Pancreas (tissue), 10 donors: ENCODE measurements around the gene DPP9. TPM values are rescaled to one million over a fixed set of nuclear protein-coding genes. Genes with fewer than 3 reads are reported as not detected.
"Not testable (repeated sequence)": the region's sequence is repeated elsewhere in the genome, so short reads cannot be mapped to it uniquely, and the experiment has no call there.

Source experiments
- ATAC-seq, 4 donors: fragments of 200-7000 bp; cut with Tn5 transposase; one replicate each; pipeline versions ENCODE4 v1.8.0 to v1.9.1; 2020; ENCODE audit warnings: mild to moderate bottlenecking in 4 of 4, moderate library complexity in 4 of 4
- DNase-seq, 6 donors: peaks; one replicate each; pipeline ENCODE4 v3.0.0-alpha.2; 2020
- FAIRE-seq: peaks from 2 replicates; lab custom pipeline; 2012; peaks lifted over from hg19 to GRCh38; lab: Jason Lieb, UNC
- H3K27ac ChIP-seq, 4 donors: fragments of 200-600 bp; sonication (generic); 1 replicate in 3 of 4; 2 replicates in 1 of 4; pipeline versions ENCODE4 v1.5.0 to v1.8.0; 2020
- H3K27me3 ChIP-seq, 4 donors: fragments of 200-600 bp; one replicate each; pipeline ENCODE4 v1.8.0; 2021
- H3K36me3 ChIP-seq, 3 donors: fragments of 200-600 bp; sonication (generic) in 1 of 3; one replicate each; pipeline versions ENCODE4 v1.5.0 to v1.8.0; 2020 to 2021
- H3K4me1 ChIP-seq, 3 donors: fragments of 200-600 bp; one replicate each; pipeline ENCODE4 v1.8.0; 2021
- H3K4me3 ChIP-seq, 4 donors: fragments of 200-600 bp; sonication (generic) in 2 of 4; one replicate each; pipeline versions ENCODE4 v1.5.0 to v1.8.0; 2020 to 2021
- H3K9me3 ChIP-seq, 4 donors: fragments of 200-600 bp; one replicate each; pipeline ENCODE4 v1.8.0; 2021
- WGBS, 2 donors: extraction: QIAGEN DNeasy Blood & Tissue Kit; methylation state at CpG; one replicate each; pipeline ENCODE4 v1.1.7; 2013; 5-methylcytosine and 5-hydroxymethylcytosine counted together
- intact Hi-C, 3 donors: fragments of 100-400 bp; cut with DNase I; formaldehyde crosslinking; loops; one replicate each; pipeline versions ENCODE4 v1.11.1 to v1.14.2; 2022
- polyA plus RNA-seq, 2 donors: library from polyadenylated mRNA; stranded (reverse); fragments of 200-250 nt; gene quantifications; one replicate each; pipeline ENCODE4 v1.2.3, GENCODE V29; 2013
- total RNA-seq, 6 donors: library from RNA; stranded (reverse); fragmentation: NEBNext Ultra II Directional in 4 of 6; extraction: Animal tissue kit (Norgen Biotek cat#: 25700) in 4 of 6; gene quantifications; one replicate each; pipeline versions ENCODE4 v1.2.1 to v1.2.4, GENCODE V29; 2021 to 2023
- TF ChIP-seq, protein P1 (sequence below), 4 donors: fragments of 200-600 bp; sonication (generic) in 3 of 4; IDR thresholded peaks; one replicate each; pipeline versions ENCODE4 v1.5.0 to v1.8.0; 2021; ENCODE audit warnings: antibody characterized with exemption in 4 of 4
- donor health status: healthy with polysubstance abuse.
- donor health status: DM: no; HTN: no; CAD: no; lungs with moderate emphysema.
- donor health status: DM: no; HTN: no; CAD: no.
- donor health status: control.
- donor health status: control.
- donor health status: Bipolar disorder and iron deficiency.
- donor health status: DM: yes; HTN: yes; CAD: no.
- donor health status: DM: no; HTN: no; CAD: no.
- donor health status: DM: no; HTN: no; CAD: no.
- donor health status: DM: yes; HTN: yes; CAD: no.

The DPP9 gene
- total and polyA plus RNA-seq, 8 donors = 19.0 to 47.4 (median 26.1) TPM

DNA sequence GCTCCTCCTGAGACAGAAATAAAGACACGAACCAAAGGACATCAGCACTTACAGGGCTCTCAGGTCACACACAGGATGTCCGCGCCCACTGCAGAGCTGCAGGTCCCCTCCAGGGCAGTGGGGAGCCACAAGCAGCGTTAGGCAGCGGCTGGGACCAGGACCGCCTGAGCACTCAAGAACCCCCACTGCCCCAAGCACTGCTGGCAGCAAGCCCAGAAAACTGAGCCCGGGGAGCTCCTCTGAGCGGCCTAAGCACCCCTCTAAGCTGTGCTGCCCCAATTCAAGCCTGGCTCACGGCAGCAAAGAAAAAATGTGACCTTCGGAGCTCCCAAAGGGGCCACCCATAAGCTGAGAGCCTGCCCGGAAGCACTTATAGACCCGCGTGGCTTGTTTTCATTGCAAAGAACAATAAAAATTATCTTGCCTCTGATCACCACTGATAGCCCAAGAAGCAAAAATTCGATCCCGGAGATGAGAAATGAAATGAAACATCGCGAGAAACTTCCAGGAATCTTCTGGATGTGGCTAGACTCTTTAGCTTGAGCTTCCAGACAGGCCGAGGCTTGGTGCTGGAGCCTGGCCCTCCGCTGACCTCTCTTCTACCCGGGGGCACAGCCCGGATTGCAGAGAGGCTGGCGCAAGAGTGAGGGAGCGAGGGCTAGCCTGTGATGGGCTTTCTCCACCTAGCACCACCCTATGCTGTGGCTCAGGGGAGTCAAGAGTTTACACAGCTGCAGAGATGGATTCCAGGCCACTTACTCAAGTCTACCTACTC, 6.3 kb downstream of the DPP9 start:
- H3K27me3 ChIP-seq = no peaks in the 10 kb centered on the region
- H3K27ac ChIP-seq = no peak overlapping the region
- H3K4me3 ChIP-seq = no peak overlapping the region
- no peaks in the 10 kb centered on the region for H3K9me3 ChIP-seq
- 82 to 83% methylated on average over 21 to 23 of the region's 23 CpGs for WGBS, 2 donors
- H3K36me3 ChIP-seq = peaks cover 0 to 29% (median 27%) of the 10 kb centered on the region in 3 donors
- FAIRE-seq (no peak), ATAC-seq (no peak), DNase-seq (peak in 1 of 6 donors; percentile 6)
- intact Hi-C loops = no loop called here
- H3K4me1 ChIP-seq = peaks cover 4 to 22% (median 14%) of the 10 kb centered on the region in 3 donors
- TF ChIP-seq, protein P1, sequence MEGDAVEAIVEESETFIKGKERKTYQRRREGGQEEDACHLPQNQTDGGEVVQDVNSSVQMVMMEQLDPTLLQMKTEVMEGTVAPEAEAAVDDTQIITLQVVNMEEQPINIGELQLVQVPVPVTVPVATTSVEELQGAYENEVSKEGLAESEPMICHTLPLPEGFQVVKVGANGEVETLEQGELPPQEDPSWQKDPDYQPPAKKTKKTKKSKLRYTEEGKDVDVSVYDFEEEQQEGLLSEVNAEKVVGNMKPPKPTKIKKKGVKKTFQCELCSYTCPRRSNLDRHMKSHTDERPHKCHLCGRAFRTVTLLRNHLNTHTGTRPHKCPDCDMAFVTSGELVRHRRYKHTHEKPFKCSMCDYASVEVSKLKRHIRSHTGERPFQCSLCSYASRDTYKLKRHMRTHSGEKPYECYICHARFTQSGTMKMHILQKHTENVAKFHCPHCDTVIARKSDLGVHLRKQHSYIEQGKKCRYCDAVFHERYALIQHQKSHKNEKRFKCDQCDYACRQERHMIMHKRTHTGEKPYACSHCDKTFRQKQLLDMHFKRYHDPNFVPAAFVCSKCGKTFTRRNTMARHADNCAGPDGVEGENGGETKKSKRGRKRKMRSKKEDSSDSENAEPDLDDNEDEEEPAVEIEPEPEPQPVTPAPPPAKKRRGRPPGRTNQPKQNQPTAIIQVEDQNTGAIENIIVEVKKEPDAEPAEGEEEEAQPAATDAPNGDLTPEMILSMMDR (IDR thresholded peaks at IDR 0.05) = no peak

DNA sequence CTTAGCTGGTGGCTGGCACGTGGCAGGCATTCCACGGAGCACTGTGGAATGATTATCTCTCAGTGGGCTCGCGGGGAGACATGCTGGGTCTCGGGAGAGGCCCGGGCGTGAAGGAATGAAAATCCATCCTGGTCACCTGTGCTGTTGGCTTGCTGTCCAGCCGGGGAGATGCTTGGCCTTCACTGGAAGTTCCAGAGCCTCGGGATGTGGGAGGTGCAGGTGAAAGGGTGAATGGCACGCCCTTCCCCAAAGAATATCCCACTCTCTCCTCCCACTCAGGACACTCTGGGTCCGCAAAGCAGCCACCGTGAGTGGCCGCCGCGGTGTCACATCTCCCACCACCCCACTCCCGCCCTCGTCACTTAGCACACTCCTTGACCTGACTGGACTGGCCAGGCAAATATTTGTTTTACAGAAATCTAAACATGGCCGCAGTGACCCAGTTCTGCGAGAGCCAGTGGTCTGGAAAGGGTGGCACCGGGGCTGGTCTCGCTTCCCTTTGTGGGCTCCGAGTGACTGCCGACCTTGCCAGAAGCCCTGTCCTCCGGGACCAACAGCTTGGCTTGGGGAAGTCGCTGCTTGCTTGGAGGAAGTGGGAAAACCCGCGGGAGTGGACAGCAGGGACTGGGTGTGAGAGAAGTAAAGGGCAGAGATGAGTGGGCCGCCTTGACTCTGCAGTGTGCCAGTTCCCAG, 8.0 kb downstream of the DPP9 start:
- WGBS, 2 donors = 22 to 25% methylated on average over 28 of the region's 28 CpGs
- H3K27ac ChIP-seq = peak overlapping the region; percentile 30 to 63 (median 42)
- no peaks in the 10 kb centered on the region for H3K27me3 ChIP-seq
- ATAC-seq (peak; percentile 55 to 80 (median 72)), DNase-seq (peak in 5 of 6 donors; percentile 49 to 62 (median 56)), FAIRE-seq (no peak)
- peaks cover 5 to 18% (median 9%) of the 10 kb centered on the region in 3 donors for H3K4me1 ChIP-seq
- H3K4me3 ChIP-seq = no peak overlapping the region
- TF ChIP-seq, protein P1 (IDR thresholded peaks at IDR 0.05) = no peak
- H3K36me3 ChIP-seq = peaks cover 0 to 30% (median 28%) of the 10 kb centered on the region in 3 donors
- intact Hi-C loops = no loop called here
- no peaks in the 10 kb centered on the region for H3K9me3 ChIP-seq

DNA sequence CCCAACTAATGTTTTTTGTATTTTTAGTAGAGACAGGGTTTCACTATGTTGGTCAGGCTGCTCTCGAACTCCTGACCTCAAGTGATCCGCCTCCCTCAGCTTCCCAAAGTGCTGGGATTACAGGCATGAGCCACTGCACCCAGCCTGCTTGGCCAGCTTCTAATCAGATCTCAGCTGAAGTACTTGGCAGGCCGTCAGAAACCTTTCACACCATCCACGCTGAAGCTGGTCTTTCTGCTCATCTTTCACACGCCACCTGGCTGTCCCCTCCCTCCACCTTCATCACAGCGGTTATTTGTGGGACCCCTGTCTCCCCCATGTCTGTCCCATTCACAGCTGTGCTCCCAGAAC, 8.5 kb downstream of the DPP9 start:
- Histone ChIP-seq H3K27ac (peak overlapping the region; percentile 30 to 63 (median 42)), H3K4me1 (peaks cover 9 to 22% (median 10%) of the 10 kb centered on the region in 3 donors), H3K36me3 (peaks cover 0 to 30% (median 23%) of the 10 kb centered on the region in 3 donors)
- ATAC-seq = peak; percentile 48 to 66 (median 59)
- H3K9me3 ChIP-seq, H3K27me3 ChIP-seq, FAIRE-seq, H3K4me3 ChIP-seq, intact Hi-C loops: not testable (repeated sequence)
- WGBS, 2 donors = 25 to 32% methylated on average over 6 of the region's 6 CpGs
- DNase-seq = peak in 1 of 6 donors; percentile 47

DNA sequence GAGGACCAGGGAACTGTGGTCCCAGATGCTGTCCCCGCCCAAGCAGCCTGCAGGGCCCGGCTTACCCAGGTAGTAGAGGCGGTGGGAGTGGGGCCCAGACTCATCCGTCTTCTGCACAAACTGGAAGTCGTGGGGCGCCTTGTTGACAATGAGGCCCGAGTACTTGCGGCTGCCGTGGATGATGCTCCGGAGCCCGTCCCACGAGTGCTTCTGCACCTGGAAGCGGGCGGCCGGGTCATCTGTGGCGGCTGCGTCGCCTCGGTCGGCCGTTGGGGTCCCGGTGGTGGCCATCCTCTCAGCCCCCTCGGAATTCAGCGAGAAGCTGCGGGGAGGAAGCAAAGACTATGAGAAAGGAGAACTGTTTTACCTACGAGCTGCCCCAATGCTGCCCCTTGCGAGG, 9.6 kb downstream of the DPP9 start:
- 95 to 97% methylated on average over 27 of the region's 27 CpGs for WGBS, 2 donors
- Histone ChIP-seq H3K27ac (peak overlapping the region in 1 of 4 donors; percentile 12), H3K4me1 (peaks cover 9 to 26% (median 13%) of the 10 kb centered on the region in 3 donors), H3K9me3 (no peaks in the 10 kb centered on the region), H3K27me3 (no peaks in the 10 kb centered on the region), H3K36me3 (peaks cover 0 to 26% (median 22%) of the 10 kb centered on the region in 3 donors), H3K4me3 (no peak overlapping the region)
- intact Hi-C loops = no loop called here
- TF ChIP-seq, protein P1 (IDR thresholded peaks at IDR 0.05) = no peak
- DNase-seq (peak in 1 of 6 donors; percentile 31), FAIRE-seq (no peak), ATAC-seq (no peak)

DNA sequence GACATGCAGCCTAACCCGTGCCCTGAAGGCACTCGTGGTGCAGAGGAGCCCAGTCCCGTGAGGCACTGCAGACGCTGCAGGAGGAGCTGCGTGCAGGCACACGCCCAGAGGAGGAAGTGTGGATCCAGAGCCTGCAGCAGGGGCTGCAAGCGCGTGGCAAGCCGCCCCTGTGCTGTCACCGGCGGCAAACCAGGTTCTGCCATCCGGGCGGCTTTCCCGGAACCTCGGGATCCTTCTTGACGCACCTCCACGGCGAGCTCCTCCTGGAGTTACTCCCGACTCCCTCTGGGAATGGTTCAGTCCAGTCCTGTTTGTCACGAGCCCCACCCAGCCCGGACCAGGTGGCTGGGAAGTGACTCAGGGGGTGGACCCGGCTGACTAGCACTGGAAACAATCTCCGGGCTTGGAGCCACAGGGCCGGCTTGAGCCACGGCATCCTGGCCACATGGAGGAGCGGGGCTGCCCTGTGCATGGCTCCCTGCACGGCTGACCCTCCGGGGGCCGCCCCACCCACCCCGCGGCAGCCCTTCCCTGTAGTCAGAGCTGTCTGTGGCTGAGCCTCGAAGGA, 10.2 kb downstream of the DPP9 start:
- 84 to 87% methylated on average over 32 of the region's 32 CpGs for WGBS, 2 donors
- peaks cover 11 to 27% (median 13%) of the 10 kb centered on the region in 3 donors for H3K4me1 ChIP-seq

More for the DNA sequence above, 10.2 kb downstream of the DPP9 start:
- intact Hi-C loops = no loop called here
- TF ChIP-seq, protein P1 (IDR thresholded peaks at IDR 0.05) = no peak
- Histone ChIP-seq H3K4me3 (no peak overlapping the region), H3K27me3 (no peaks in the 10 kb centered on the region), H3K36me3 (peaks cover 0 to 22% (median 21%) of the 10 kb centered on the region in 3 donors), H3K9me3 (no peaks in the 10 kb centered on the region), H3K27ac (peak overlapping the region in 1 of 4 donors; percentile 19)
- DNase-seq = peak in 4 of 6 donors; percentile 37 to 75 (median 42)
- ATAC-seq = peak in 3 of 4 donors; percentile 15 to 50 (median 25)
- no peak for FAIRE-seq
